ENCODE data around the gene OR6C74.

The OR6C74 gene

GRCh38 chr12:55256831-55257230 is 12.4 kb downstream of the OR6C74 start:
- in situ Hi-C loops (cut with MboI; ENCODE audit: low sequenced_read_pairs, unreplicated experiment), result no loop called here
- no peak for TF ChIP-seq CTCF (IDR thresholded peaks at IDR 0.05; ENCODE audit: borderline replicate concordance, control extremely low read depth, extremely low read depth, insufficient read depth, missing control alignments)
- DNase-seq (ENCODE audit: low spot score), result no peak

- in situ Hi-C loops (cut with MboI; ENCODE audit: low sequenced_read_pairs, unreplicated experiment), result no loop called here
- TF ChIP-seq CTCF (IDR thresholded peaks at IDR 0.05; ENCODE audit: borderline replicate concordance, control extremely low read depth, extremely low read depth, insufficient read depth, missing control alignments), result no peak
Observed at GRCh38 chr12:55258303-55258702, 13.9 kb downstream of the OR6C74 start.

DNA sequence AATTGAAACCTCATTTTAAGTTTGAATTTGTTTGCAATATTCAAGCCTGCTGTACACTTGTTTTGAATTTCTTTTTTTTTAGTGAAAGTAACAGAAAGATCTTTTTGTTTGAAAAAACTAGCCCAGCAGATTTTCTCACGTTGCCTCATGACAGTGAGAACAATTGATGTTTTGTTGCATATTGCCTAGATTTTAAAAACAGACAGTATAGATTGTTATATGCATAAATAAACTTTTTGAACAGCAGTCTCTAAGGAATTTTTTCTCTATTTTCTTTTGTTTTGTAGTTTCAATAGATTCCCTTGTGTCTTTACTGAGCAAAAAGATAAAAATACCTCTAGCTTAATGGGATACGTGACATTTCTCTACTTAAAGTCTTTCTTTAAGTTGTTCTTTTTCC is 36.6 kb downstream of the OR6C74 start:
- DNase-seq (ENCODE audit: low spot score), result no peak
- no peak for TF ChIP-seq CTCF (IDR thresholded peaks at IDR 0.05; ENCODE audit: borderline replicate concordance, control extremely low read depth, extremely low read depth, insufficient read depth, missing control alignments)
- in situ Hi-C loops (cut with MboI; ENCODE audit: low sequenced_read_pairs, unreplicated experiment), result no loop called here

More at GRCh38 chr12:55258303-55258702, 13.9 kb downstream of the OR6C74 start:
- no peak for DNase-seq (ENCODE audit: low spot score)

GRCh38 chr12:55289999-55290398 is 45.6 kb downstream of the OR6C74 start:
- TF ChIP-seq CTCF (IDR thresholded peaks at IDR 0.05; ENCODE audit: borderline replicate concordance, control extremely low read depth, extremely low read depth, insufficient read depth, missing control alignments), result no peak
- no peak for DNase-seq (ENCODE audit: low spot score)
- in situ Hi-C loops (cut with MboI; ENCODE audit: low sequenced_read_pairs, unreplicated experiment), result no loop called here

Data from GM13976 (cell line).